Measurements from ENCODE around the gene SGCA. TPM values are rescaled to one million over a fixed set of nuclear protein-coding genes. Genes with fewer than 3 reads are reported as not detected.

Gene SGCA
- 0.15 TPM in 1 of 2 replicates, not detected in the other for total RNA-seq

GRCh38 chr17:50165867-50166517 is at the start of gene SGCA:
Gene SGCA (plus strand): TSS chr17:50166005. CDS start chr17:50166041, 36 bp downstream.

GRCh38 chr17:50129728-50130558 is 35.9 kb upstream of the SGCA start, which contains the start of gene SAMD14:
Gene SAMD14 (minus strand): TSS chr17:50130160. CDS start chr17:50124959, 5,201 bp downstream.

GRCh38 chr17:50150354-50151040 is 15.3 kb upstream of the SGCA start, which contains the start of gene PPP1R9B:
Gene PPP1R9B (minus strand): TSS chr17:50150677. CDS start chr17:50150513, 164 bp downstream.

GRCh38 chr17:50201276-50201854 is 35.6 kb downstream of the SGCA start, which contains the start of gene COL1A1:
Gene COL1A1 (minus strand): TSS chr17:50201631. CDS start chr17:50201513, 118 bp downstream.

Other genes with a start within 250 kb of the SGCA start
- not detected in 2 replicates for gene DLX4, start 196.8 kb upstream of the SGCA start, total RNA-seq
- gene DLX3, start 170.8 kb upstream of the SGCA start, total RNA-seq, result not detected in 2 replicates
- gene ITGA3, start 109.9 kb upstream of the SGCA start, total RNA-seq, result 219 and 249 TPM in 2 replicates
- gene PDK2, start 70.7 kb upstream of the SGCA start, total RNA-seq, result 10.0 and 11.3 TPM in 2 replicates
- 1.0 and 1.8 TPM in 2 replicates for gene SAMD14, start 35.8 kb upstream of the SGCA start, total RNA-seq
- gene PPP1R9B, start 15.3 kb upstream of the SGCA start, total RNA-seq, result 30.5 and 32.3 TPM in 2 replicates
- 924 and 938 TPM in 2 replicates for gene COL1A1, start 35.6 kb downstream of the SGCA start, total RNA-seq
- under 0.01 and 0.15 TPM in 2 replicates for gene TMEM92, start 108.5 kb downstream of the SGCA start, total RNA-seq
- 39.8 and 40.3 TPM in 2 replicates for gene XYLT2, start 180.1 kb downstream of the SGCA start, total RNA-seq
- gene MRPL27, start 207.2 kb downstream of the SGCA start, total RNA-seq, result 114 and 130 TPM in 2 replicates
- gene EME1, start 207.2 kb downstream of the SGCA start, total RNA-seq, result 10.8 and 15.6 TPM in 2 replicates
- 233 and 248 TPM in 2 replicates for gene LRRC59, start 231.5 kb downstream of the SGCA start, total RNA-seq

Measured in bronchus fibroblast of lung (primary cell).